ENCODE data around the gene SASH1. TPM values are rescaled to one million over a fixed set of nuclear protein-coding genes. Genes with fewer than 3 reads are reported as not detected.

Gene SASH1
- total RNA-seq, 1 experiment from 2014 or later, result 11.7 TPM

GRCh38 chr6:148432462-148433195 lies 90.0 kb downstream of the SASH1 start:
- Histone ChIP-seq H3K27me3 (ENCODE audit: insufficient read depth, low read length) (no peaks in the 10 kb centered on the region), H4K20me1 (ENCODE audit: insufficient read depth) (no peaks in the 10 kb centered on the region), H3K27ac (ENCODE audit: low read depth, low read length) (no peak overlapping the region), H2AFZ (ENCODE audit: low read depth, low read length, poor library complexity, severe bottlenecking) (no peak overlapping the region), H3K4me2 (ENCODE audit: low read length) (no peak overlapping the region), H3K9me3 (ENCODE audit: control insufficient read depth in 1 of 2, insufficient read depth in 1 of 2, low read depth in 1 of 2, low read length in 2 of 2) (no peaks in the 10 kb centered on the region), H3K36me3 (ENCODE audit: control insufficient read depth in 1 of 2, insufficient read depth in 2 of 2, low read length in 2 of 2) (no peaks in the 10 kb centered on the region), H3K9ac (ENCODE audit: low read length) (no peak overlapping the region), H3K4me3 (replicated peaks in 1 of 2; ENCODE audit: low read depth in 1 of 2, low read length in 2 of 2) (no peak overlapping the region), H3K79me2 (ENCODE audit: insufficient read depth, low read length) (no peaks in the 10 kb centered on the region), H3K9me2 (ENCODE audit: insufficient read depth) (no peaks in the 10 kb centered on the region), H3K4me1 (ENCODE audit: control insufficient read depth in 1 of 2, insufficient read depth in 2 of 2, low read length in 2 of 2) (no peaks in the 10 kb centered on the region)
- intact Hi-C loops (cut with micrococcal nuclease), result no loop called here
- POLR2A ChIA-PET, result no interaction called here
- BruUV-seq (replicated peaks), result no TSS peak
- no peak for ATAC-seq
- RAD21 ChIA-PET (ENCODE audit: low non-redundant PET in 1 of 2, low total read pairs in 2 of 2, uncharacterized antibody in 2 of 2, unreplicated experiment in 2 of 2), result no interaction called here
- CTCF ChIA-PET, result no interaction called here
- DNase-seq (ENCODE audit: low read depth, low spot score), result no peak
- TF ChIP-seq, protein P1, sequence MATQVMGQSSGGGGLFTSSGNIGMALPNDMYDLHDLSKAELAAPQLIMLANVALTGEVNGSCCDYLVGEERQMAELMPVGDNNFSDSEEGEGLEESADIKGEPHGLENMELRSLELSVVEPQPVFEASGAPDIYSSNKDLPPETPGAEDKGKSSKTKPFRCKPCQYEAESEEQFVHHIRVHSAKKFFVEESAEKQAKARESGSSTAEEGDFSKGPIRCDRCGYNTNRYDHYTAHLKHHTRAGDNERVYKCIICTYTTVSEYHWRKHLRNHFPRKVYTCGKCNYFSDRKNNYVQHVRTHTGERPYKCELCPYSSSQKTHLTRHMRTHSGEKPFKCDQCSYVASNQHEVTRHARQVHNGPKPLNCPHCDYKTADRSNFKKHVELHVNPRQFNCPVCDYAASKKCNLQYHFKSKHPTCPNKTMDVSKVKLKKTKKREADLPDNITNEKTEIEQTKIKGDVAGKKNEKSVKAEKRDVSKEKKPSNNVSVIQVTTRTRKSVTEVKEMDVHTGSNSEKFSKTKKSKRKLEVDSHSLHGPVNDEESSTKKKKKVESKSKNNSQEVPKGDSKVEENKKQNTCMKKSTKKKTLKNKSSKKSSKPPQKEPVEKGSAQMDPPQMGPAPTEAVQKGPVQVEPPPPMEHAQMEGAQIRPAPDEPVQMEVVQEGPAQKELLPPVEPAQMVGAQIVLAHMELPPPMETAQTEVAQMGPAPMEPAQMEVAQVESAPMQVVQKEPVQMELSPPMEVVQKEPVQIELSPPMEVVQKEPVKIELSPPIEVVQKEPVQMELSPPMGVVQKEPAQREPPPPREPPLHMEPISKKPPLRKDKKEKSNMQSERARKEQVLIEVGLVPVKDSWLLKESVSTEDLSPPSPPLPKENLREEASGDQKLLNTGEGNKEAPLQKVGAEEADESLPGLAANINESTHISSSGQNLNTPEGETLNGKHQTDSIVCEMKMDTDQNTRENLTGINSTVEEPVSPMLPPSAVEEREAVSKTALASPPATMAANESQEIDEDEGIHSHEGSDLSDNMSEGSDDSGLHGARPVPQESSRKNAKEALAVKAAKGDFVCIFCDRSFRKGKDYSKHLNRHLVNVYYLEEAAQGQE (IDR thresholded peaks at IDR 0.05; ENCODE audit: low read depth), result no peak
- TF ChIP-seq, protein P2, sequence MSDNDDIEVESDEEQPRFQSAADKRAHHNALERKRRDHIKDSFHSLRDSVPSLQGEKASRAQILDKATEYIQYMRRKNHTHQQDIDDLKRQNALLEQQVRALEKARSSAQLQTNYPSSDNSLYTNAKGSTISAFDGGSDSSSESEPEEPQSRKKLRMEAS (IDR thresholded peaks at IDR 0.05), result no peak
- TF ChIP-seq SRF (IDR thresholded peaks at IDR 0.05; ENCODE audit: low read depth), result no peak
- no peak for TF ChIP-seq EGR1 (IDR thresholded peaks at IDR 0.05; ENCODE audit: low read depth)
- no peak for TF ChIP-seq TCF7L2 (IDR thresholded peaks at IDR 0.05; ENCODE audit: borderline replicate concordance, extremely low read depth, insufficient read depth, insufficient read length)
- TF ChIP-seq SIN3A (IDR thresholded peaks at IDR 0.05; ENCODE audit: low read depth), result no peak
- no peak for TF ChIP-seq CEBPB (IDR thresholded peaks at IDR 0.05; ENCODE audit: low read depth)
- no peak for TF ChIP-seq CBX3 (IDR thresholded peaks at IDR 0.05; ENCODE audit: low read depth)
- TF ChIP-seq ZFX (IDR thresholded peaks at IDR 0.05), result no peak
- TF ChIP-seq, protein P3, sequence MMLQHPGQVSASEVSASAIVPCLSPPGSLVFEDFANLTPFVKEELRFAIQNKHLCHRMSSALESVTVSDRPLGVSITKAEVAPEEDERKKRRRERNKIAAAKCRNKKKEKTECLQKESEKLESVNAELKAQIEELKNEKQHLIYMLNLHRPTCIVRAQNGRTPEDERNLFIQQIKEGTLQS (IDR thresholded peaks at IDR 0.05), result no peak
- no peak for TF ChIP-seq FOSL1 (IDR thresholded peaks at IDR 0.05; ENCODE audit: low read depth)
- TF ChIP-seq POLR2AphosphoS5 (IDR thresholded peaks at IDR 0.05; ENCODE audit: low read depth, low read length), result no peak
- TF ChIP-seq RAD21 (IDR thresholded peaks at IDR 0.05; ENCODE audit: low read depth), result no peak
- TF ChIP-seq EZH2 (IDR thresholded peaks at IDR 0.05), result no peak
- TF ChIP-seq JUND (IDR thresholded peaks at IDR 0.05), result no peak
- no peak for TF ChIP-seq YY1 (IDR thresholded peaks at IDR 0.05; ENCODE audit: extremely low read depth, insufficient replicate concordance, low read depth, low read length)
- TF ChIP-seq ZNF274 (IDR thresholded peaks at IDR 0.05; ENCODE audit: low read depth, low read length), result no peak
